Thyroid gland (tissue), 4 donors: ENCODE data around the gene HCN2.

Experiments used
- POLR2A ChIP-seq, 2 donors: fragments of 450-650 bp; IDR thresholded peaks; one replicate each; pipeline ENCODE4 v1.6.1; 2017; ENCODE audit warnings: antibody characterized with exemption in 2 of 2, mild to moderate bottlenecking in 2 of 2, moderate library complexity in 1 of 2
- TF ChIP-seq, protein P1 (sequence below), 6 experiments: fragments of 200-600 bp in 3 of 6; fragments of 450-650 bp in 3 of 6; sonication (generic) in 3 of 6; IDR thresholded peaks; one replicate each; pipeline ENCODE4 v1.5.1; 2016 to 2019; ENCODE audit warnings: antibody characterized with exemption in 6 of 6, mild to moderate bottlenecking in 2 of 6, inconsistent platforms in 1 of 6, moderate library complexity in 1 of 6

DNA sequence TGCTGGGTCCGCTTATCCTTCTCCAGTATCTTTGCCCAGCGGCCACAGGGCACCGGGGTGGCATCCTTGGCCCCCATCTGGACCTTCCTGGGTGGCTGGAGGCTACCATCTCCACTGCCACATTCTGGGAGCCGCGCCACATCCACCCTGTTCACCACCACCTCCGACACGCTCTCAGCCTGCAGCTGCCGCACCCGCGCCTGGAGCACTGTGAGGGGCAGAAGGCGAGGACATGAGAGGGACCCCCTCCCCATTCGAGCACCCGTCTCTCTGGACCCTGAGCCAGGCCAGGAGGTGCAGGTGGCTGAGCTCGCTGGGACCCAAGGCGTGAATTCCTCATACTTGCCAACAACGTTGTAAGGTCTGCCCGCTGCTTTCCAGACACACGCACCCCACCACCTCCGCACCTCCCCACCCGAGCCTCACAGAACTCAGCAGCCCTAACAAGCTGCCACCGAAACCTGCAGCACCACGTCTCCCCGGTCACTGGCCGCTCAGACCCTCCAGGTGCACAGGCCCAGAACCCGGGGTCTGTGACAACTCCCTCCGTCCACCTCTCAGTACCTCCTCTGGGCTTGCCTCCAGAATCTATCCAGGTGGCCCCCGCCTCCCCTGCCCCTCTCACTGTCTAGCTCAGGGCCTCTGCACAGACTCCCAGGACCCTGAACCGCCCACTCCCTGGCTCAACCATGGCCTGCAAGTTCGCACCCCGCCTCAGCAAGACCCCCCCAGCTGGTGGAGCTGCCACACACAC is 40.5 kb downstream of the HCN2 start:
- TF ChIP-seq, protein P1, sequence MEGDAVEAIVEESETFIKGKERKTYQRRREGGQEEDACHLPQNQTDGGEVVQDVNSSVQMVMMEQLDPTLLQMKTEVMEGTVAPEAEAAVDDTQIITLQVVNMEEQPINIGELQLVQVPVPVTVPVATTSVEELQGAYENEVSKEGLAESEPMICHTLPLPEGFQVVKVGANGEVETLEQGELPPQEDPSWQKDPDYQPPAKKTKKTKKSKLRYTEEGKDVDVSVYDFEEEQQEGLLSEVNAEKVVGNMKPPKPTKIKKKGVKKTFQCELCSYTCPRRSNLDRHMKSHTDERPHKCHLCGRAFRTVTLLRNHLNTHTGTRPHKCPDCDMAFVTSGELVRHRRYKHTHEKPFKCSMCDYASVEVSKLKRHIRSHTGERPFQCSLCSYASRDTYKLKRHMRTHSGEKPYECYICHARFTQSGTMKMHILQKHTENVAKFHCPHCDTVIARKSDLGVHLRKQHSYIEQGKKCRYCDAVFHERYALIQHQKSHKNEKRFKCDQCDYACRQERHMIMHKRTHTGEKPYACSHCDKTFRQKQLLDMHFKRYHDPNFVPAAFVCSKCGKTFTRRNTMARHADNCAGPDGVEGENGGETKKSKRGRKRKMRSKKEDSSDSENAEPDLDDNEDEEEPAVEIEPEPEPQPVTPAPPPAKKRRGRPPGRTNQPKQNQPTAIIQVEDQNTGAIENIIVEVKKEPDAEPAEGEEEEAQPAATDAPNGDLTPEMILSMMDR (IDR thresholded peaks at IDR 0.05) = no peak
- no peak for TF ChIP-seq POLR2A (IDR thresholded peaks at IDR 0.05)
